Panc1 (cell line): ENCODE data around the gene SLC35F1. TPM values are rescaled to one million over a fixed set of nuclear protein-coding genes. Genes with fewer than 3 reads are reported as not detected.

ENCODE experiments used
- ATAC-seq: fragments of 200-7000 bp; cut with Tn5 transposase; 2 replicates; pipeline ENCODE4 v1.9.1; 2020; ENCODE audit warnings: mild to moderate bottlenecking, moderate library complexity
- BruUV-seq: library from RNA; stranded (reverse); fragments of 400-500 nt; replicated peaks from 2 replicates; lab custom pipeline; 2021; lab: Mats Ljungman, UMichigan
- CTCF ChIA-PET: fragments of 300-600 bp; sonication (Branson Sonifier 250); formaldehyde crosslinking; loops from one replicate; lab custom pipeline; 2022; ENCODE audit warnings: antibody characterized with exemption; lab: Charles Lee
- POLR2A ChIA-PET: fragments of 300-600 bp; sonication (Branson Sonifier 250); formaldehyde crosslinking; loops from one replicate; lab custom pipeline; 2022; ENCODE audit warnings: antibody characterized with exemption; lab: Charles Lee
- DNase-seq: peaks from one replicate; pipeline ENCODE4 v3.0.0-alpha.2; 2010; ENCODE audit warnings: low read depth, low spot score
- H3K27ac ChIP-seq: 2 replicates; pipeline ENCODE4 v1.5.1; 2011; ENCODE audit warnings: mild to moderate bottlenecking, low read length, inconsistent platforms
- H3K27me3 ChIP-seq: fragments of 200-500 bp; sonication (Bioruptor generic); 2 replicates; pipeline ENCODE4 v1.6.0; 2014; ENCODE audit warnings: low read length, inconsistent platforms; ENCODE audit not compliant: control insufficient read depth, insufficient read depth
- H3K36me3 ChIP-seq: fragments of 200-500 bp; sonication (Bioruptor generic); 2 replicates; pipeline ENCODE4 v1.5.1; 2014; ENCODE audit warnings: inconsistent platforms, mild to moderate bottlenecking, low read length, moderate library complexity; ENCODE audit not compliant: control insufficient read depth, insufficient read depth
- H3K4me1 ChIP-seq: 2 replicates; pipeline ENCODE4 v1.5.1; 2011; ENCODE audit warnings: inconsistent platforms, mild to moderate bottlenecking, low read length, moderate library complexity; ENCODE audit not compliant: control insufficient read depth, insufficient read depth
- H3K4me3 ChIP-seq, 2 experiments: 2 replicates each; pipeline ENCODE4 v1.5.1; 2011 to 2012; ENCODE audit warnings: low read depth in 2 of 2, low read length in 2 of 2, mild to moderate bottlenecking in 2 of 2, inconsistent platforms in 1 of 2, moderate library complexity in 1 of 2
- H3K9me3 ChIP-seq: fragments of 200-500 bp; sonication (Bioruptor generic); 2 replicates; pipeline ENCODE4 v1.5.1; 2014; ENCODE audit warnings: low read depth, mild to moderate bottlenecking, inconsistent platforms, low read length, moderate library complexity; ENCODE audit not compliant: control insufficient read depth, insufficient read depth
- POLR2AphosphoS5 ChIP-seq: IDR thresholded peaks from 2 replicates; pipeline ENCODE4 v1.6.1; 2012; ENCODE audit warnings: mild to moderate bottlenecking, low read depth, low read length, moderate library complexity
- SIN3A ChIP-seq: IDR thresholded peaks from 2 replicates; pipeline ENCODE4 v1.6.1; 2012; ENCODE audit warnings: low read depth, mild to moderate bottlenecking, low read length, moderate library complexity, borderline replicate concordance; ENCODE audit not compliant: insufficient read depth
- TCF7L2 ChIP-seq: IDR thresholded peaks from 2 replicates; pipeline ENCODE4 v1.6.1; 2011; ENCODE audit warnings: mild to moderate bottlenecking, low read depth, low read length, inconsistent platforms
- in situ Hi-C: cut with HindIII; loops from 2 replicates; pipeline ENCODE4 v1.10.0; 2016; ENCODE audit warnings: low sequenced_read_pairs, low pct_unique_long_range_greater_than_20kb
- intact Hi-C: fragments of 100-400 bp; cut with micrococcal nuclease; formaldehyde crosslinking; loops from one replicate; pipeline ENCODE4 v1.10.0; 2022; ENCODE audit not compliant: unreplicated experiment
- total RNA-seq: library from RNA; stranded (reverse); gene quantifications from one replicate; pipeline ENCODE4 v1.2.1, GENCODE V29; 2021; ENCODE audit not compliant: unreplicated experiment
- TF ChIP-seq, protein P1 (sequence below), 2 experiments: IDR thresholded peaks; 2 replicates each; pipeline ENCODE4 v1.6.1; 2011 to 2012; ENCODE audit warnings: low read depth in 2 of 2, control low read depth in 1 of 2, low read length in 1 of 2, mild to moderate bottlenecking in 1 of 2, moderate library complexity in 1 of 2; ENCODE audit not compliant: insufficient read depth in 1 of 2
- TF ChIP-seq, protein P2 (sequence below): fragments of 450-650 bp; IDR thresholded peaks from 2 replicates; pipeline ENCODE4 v1.5.1; 2017; ENCODE audit warnings: mild to moderate bottlenecking

SLC35F1 gene
- total RNA-seq, 1 experiment from 2014 or later: not detected

DNA sequence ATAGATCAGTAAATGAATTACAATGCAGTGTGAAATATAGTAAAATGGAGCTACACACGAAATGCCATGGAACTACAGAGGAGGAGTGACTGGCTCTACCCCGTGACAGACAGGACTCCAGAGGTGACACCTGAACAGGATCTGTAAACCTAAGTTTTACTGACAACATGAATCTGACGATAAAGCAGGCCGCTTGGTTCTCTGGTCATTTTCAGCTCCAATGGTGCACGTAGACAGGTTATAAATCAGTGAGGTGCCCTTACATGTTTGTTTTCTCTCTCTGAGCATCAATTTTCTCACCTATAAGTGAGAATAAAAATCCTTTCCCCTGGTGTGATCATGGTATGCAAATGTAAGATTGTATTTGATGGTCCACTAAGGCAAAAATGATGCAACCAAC, 339.3 kb downstream of the SLC35F1 start:
- Histone ChIP-seq H3K36me3 (no peaks in the 10 kb centered on the region), H3K4me3 (no peak overlapping the region), H3K27me3 (no peaks in the 10 kb centered on the region; the same call in 1 of the 2 replicates), H3K4me1 (no peaks in the 10 kb centered on the region), H3K27ac (no peak overlapping the region), H3K9me3 (no peaks in the 10 kb centered on the region)
- no TSS peak for BruUV-seq
- in situ Hi-C loops: no loop called here
- DNase-seq: no peak
- TF ChIP-seq, protein P1, sequence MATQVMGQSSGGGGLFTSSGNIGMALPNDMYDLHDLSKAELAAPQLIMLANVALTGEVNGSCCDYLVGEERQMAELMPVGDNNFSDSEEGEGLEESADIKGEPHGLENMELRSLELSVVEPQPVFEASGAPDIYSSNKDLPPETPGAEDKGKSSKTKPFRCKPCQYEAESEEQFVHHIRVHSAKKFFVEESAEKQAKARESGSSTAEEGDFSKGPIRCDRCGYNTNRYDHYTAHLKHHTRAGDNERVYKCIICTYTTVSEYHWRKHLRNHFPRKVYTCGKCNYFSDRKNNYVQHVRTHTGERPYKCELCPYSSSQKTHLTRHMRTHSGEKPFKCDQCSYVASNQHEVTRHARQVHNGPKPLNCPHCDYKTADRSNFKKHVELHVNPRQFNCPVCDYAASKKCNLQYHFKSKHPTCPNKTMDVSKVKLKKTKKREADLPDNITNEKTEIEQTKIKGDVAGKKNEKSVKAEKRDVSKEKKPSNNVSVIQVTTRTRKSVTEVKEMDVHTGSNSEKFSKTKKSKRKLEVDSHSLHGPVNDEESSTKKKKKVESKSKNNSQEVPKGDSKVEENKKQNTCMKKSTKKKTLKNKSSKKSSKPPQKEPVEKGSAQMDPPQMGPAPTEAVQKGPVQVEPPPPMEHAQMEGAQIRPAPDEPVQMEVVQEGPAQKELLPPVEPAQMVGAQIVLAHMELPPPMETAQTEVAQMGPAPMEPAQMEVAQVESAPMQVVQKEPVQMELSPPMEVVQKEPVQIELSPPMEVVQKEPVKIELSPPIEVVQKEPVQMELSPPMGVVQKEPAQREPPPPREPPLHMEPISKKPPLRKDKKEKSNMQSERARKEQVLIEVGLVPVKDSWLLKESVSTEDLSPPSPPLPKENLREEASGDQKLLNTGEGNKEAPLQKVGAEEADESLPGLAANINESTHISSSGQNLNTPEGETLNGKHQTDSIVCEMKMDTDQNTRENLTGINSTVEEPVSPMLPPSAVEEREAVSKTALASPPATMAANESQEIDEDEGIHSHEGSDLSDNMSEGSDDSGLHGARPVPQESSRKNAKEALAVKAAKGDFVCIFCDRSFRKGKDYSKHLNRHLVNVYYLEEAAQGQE (IDR thresholded peaks at IDR 0.05; ENCODE audit: insufficient read depth in 1 of 2, low read depth in 2 of 2, low read length in 1 of 2): no peak
- TF ChIP-seq POLR2AphosphoS5 (no peak), SIN3A (no peak)
- CTCF ChIA-PET: no interaction called here
- intact Hi-C loops: no loop called here
- no peak for ATAC-seq
- POLR2A ChIA-PET: no interaction called here

DNA sequence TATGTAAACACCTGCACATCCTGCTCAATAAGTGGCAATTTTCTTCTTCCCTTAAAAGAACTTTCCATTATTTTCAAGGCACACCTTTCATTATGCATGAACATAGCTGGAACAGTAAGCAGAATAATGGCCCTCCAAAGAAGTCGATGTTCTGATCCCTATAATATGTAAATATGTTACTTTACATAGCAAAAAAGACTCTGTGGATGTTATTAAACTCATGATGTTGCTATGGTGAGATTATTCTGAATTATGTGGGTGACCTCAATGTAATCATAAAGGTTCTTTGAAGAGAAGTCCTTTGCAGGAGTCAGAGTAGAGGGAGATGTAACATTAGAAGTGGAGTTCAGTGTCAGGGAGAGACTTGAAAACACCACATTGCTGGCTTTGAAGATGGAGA, 341.1 kb downstream of the SLC35F1 start:
- TF ChIP-seq, protein P2, sequence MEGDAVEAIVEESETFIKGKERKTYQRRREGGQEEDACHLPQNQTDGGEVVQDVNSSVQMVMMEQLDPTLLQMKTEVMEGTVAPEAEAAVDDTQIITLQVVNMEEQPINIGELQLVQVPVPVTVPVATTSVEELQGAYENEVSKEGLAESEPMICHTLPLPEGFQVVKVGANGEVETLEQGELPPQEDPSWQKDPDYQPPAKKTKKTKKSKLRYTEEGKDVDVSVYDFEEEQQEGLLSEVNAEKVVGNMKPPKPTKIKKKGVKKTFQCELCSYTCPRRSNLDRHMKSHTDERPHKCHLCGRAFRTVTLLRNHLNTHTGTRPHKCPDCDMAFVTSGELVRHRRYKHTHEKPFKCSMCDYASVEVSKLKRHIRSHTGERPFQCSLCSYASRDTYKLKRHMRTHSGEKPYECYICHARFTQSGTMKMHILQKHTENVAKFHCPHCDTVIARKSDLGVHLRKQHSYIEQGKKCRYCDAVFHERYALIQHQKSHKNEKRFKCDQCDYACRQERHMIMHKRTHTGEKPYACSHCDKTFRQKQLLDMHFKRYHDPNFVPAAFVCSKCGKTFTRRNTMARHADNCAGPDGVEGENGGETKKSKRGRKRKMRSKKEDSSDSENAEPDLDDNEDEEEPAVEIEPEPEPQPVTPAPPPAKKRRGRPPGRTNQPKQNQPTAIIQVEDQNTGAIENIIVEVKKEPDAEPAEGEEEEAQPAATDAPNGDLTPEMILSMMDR: no peak
- TF ChIP-seq TCF7L2: no peak
- ChIA-PET POLR2A (no interaction called here), CTCF (no interaction called here)
- no peaks in the 10 kb centered on the region for H3K4me1 ChIP-seq
- intact Hi-C loops (no loop called here), in situ Hi-C loops (no loop called here)
- ATAC-seq: no peak
- H3K27ac ChIP-seq: no peak overlapping the region
- no TSS peak for BruUV-seq
- H3K4me3 ChIP-seq: no peak overlapping the region
- H3K36me3 ChIP-seq: no peaks in the 10 kb centered on the region
- H3K27me3 ChIP-seq: no peaks in the 10 kb centered on the region; the same call in 1 of the 2 replicates
- H3K9me3 ChIP-seq: no peaks in the 10 kb centered on the region
- no peak for DNase-seq

DNA sequence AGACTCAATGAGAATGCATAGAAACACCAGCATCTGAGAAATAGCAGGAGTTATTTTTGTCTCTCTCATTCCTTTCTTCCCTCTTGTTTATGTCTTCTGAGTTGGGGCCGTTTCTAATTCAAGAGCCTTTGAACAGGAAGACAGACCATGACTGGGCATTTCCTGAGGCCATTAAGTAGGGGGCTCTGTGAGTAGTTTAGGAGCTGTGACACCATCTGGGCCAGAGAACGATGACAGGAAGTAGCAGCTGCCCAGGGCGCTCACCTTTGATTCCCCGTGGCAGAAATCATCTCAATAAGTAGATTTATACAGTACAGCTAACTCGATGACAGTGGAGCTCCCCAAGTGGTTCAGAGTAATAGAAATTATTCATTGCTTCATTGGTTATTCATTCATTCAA, 342.6 kb downstream of the SLC35F1 start:
- intact Hi-C loops (no loop called here), in situ Hi-C loops (no loop called here)

More for the DNA sequence above, 342.6 kb downstream of the SLC35F1 start:
- DNase-seq (no peak), ATAC-seq (no peak)
- TF ChIP-seq, protein P1 (IDR thresholded peaks at IDR 0.05; ENCODE audit: insufficient read depth in 1 of 2, low read depth in 2 of 2, low read length in 1 of 2): no peak
- TF ChIP-seq SIN3A (no peak), POLR2AphosphoS5 (no peak), TCF7L2 (no peak)
- TF ChIP-seq, protein P2: no peak
- Histone ChIP-seq H3K4me3 (no peak overlapping the region), H3K9me3 (no peaks in the 10 kb centered on the region), H3K27me3 (no peaks in the 10 kb centered on the region), H3K36me3 (no peaks in the 10 kb centered on the region), H3K4me1 (no peaks in the 10 kb centered on the region), H3K27ac (no peak overlapping the region)
- ChIA-PET CTCF (no interaction called here), POLR2A (no interaction called here)
- BruUV-seq: no TSS peak
